Fibroblast of peridontal ligament (primary cell): ENCODE results near the gene CPNE7.

Experiments used
- DNase-seq: peaks from one replicate; pipeline ENCODE4 v3.0.0-alpha.2; 2010; ENCODE audit errors: extremely low read depth

CPNE7 gene

GRCh38 chr16:89575247-89576152 lies at the start of gene CPNE7:
TSS of gene CPNE7 (plus strand) at chr16:89575758. CDS start at chr16:89575898, 140 bp downstream.
- no peak for DNase-seq

- DNase-seq, result no peak
These were observed 46.5 kb upstream of the CPNE7 start for GRCh38 chr16:89529097-89529496.

GRCh38 chr16:89530401-89531381 lies 44.9 kb upstream of the CPNE7 start:
- no peak for DNase-seq

- DNase-seq, result no peak
These were observed 43.6 kb upstream of the CPNE7 start for GRCh38 chr16:89531821-89532526.

- DNase-seq, result peak; percentile 3
These were observed 41.3 kb upstream of the CPNE7 start for GRCh38 chr16:89534252-89534756.

GRCh38 chr16:89536371-89536770 lies 39.2 kb upstream of the CPNE7 start:
- DNase-seq, result no peak

GRCh38 chr16:89536886-89537548 lies 38.5 kb upstream of the CPNE7 start:
- DNase-seq, result no peak

GRCh38 chr16:89537549-89537925 lies 38.0 kb upstream of the CPNE7 start:
- DNase-seq, result no peak

GRCh38 chr16:89538286-89538685 lies 37.3 kb upstream of the CPNE7 start:
- DNase-seq, result no peak

- DNase-seq, result no peak
These were observed 35.0 kb upstream of the CPNE7 start for GRCh38 chr16:89540557-89540956.

- DNase-seq, result no peak
These were observed 33.8 kb upstream of the CPNE7 start for GRCh38 chr16:89541792-89542191.

GRCh38 chr16:89544113-89544512 lies 31.4 kb upstream of the CPNE7 start:
- no peak for DNase-seq

- DNase-seq, result no peak
These were observed 30.9 kb upstream of the CPNE7 start for GRCh38 chr16:89544713-89545043.

- DNase-seq, result no peak
These were observed 30.3 kb upstream of the CPNE7 start for GRCh38 chr16:89545044-89545830.

GRCh38 chr16:89545831-89546574 lies 29.6 kb upstream of the CPNE7 start:
- no peak for DNase-seq

- DNase-seq, result no peak
These were observed 28.8 kb upstream of the CPNE7 start for GRCh38 chr16:89546781-89547180.

- DNase-seq, result no peak
These were observed 28.3 kb upstream of the CPNE7 start for GRCh38 chr16:89547291-89547690.

GRCh38 chr16:89547860-89548259 lies 27.7 kb upstream of the CPNE7 start:
- DNase-seq, result no peak

- no peak for DNase-seq
These were observed 27.1 kb upstream of the CPNE7 start for GRCh38 chr16:89548344-89549006.
